ENCODE measurements around the gene SLC12A7.

- TF ChIP-seq CTCF (IDR thresholded peaks at IDR 0.05; ENCODE audit: insufficient read depth, low read depth, low read length) (no peak), EZH2 (IDR thresholded peaks at IDR 0.05; ENCODE audit: insufficient read depth, low read length) (no peak)
These were observed 97.9 kb downstream of the SLC12A7 start for GRCh38 chr5:1013948-1014301.

Data from astrocyte (in vitro differentiated cells and primary cell).